HCEC 1CT (cell line): Measurements from ENCODE around the gene SCUBE2.
A peak's percentile ranks its signal among the peaks of the same experiment; 100 is the strongest.
"Not testable (repeated sequence)": the region's sequence is repeated elsewhere in the genome, so short reads cannot be mapped to it uniquely, and the experiment has no call there.

Source experiments
- DNase-seq: peaks from one replicate; pipeline ENCODE4 v3.0.0-alpha.2; 2017

The SCUBE2 gene

GRCh38 chr11:9103542-9104276 lies 12.3 kb upstream of the SCUBE2 start:
- DNase-seq = no peak

DNA sequence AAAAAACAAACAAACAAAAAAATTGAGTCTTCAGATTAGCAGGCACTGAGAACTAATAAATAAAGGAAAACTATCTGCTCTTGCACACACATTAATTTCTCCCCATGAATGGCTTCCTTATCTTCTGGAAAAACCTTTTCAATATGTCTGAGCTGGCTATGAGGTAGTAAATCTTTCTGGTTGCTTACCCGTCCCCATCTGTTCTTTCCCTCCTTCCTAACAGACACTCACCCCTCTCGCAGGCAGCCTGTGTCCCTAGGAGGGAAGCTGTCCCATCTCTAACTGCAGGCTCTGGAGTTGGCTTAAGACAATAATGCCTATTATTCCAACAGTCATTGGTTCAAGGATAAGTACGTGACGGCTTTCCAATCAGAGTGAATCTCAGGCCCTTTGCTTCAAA lies 8.2 kb upstream of the SCUBE2 start:
- DNase-seq = no peak

DNA sequence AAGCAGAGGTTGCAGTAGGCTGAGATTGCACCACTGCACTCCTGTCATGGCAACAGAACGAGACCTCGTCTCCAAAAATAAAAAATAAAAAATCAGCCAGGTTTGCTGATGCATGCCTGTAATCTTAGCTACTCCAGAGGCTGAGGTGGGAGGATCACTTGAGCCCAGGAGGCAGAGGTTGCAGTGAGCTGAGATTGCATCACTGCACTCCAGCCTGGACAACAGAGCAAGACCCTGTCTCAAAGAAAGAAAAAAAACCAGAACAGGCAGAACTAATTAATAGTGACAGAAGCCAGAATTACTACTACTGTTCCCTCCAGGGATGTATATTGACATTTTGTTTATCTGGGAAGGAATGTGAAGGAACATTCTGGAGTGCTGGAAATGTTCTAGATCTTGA lies 7.1 kb upstream of the SCUBE2 start:
- not testable (repeated sequence) for DNase-seq

DNA sequence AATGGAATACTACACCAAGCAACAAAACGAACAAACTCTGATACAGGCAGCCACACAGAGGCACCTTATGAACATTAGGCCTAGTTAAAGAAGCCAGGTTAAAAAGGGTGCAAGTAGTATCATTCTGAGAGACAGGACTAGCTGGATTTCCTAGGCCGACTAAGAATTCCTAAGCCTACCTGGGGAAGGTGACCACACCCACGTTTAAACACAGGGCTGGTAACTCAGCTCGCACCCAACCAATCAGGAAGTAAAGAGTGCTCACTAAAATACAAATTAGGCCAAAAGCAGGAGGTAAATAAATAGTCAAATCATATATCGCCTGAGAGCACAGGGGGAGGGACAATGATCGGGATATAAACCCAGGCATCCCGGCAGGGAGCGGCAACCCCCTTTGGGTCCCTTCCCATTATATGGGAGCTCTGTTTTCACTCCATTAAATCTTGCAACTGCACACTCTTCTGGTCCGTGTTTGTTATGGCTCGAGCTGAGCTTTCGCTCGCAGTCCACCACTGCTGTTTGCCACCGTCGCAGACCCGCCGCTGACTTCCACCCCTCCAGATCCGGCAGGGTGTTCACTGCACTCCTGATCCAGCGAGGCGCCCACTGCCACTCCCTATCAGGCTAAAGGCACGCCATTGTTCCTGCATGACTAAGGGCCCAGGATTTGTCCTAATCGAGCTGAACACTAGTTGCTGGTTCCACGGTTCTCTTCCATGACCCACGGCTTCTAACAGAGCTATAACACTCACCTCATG lies 6.0 kb upstream of the SCUBE2 start:
- not testable (repeated sequence) for DNase-seq

DNA sequence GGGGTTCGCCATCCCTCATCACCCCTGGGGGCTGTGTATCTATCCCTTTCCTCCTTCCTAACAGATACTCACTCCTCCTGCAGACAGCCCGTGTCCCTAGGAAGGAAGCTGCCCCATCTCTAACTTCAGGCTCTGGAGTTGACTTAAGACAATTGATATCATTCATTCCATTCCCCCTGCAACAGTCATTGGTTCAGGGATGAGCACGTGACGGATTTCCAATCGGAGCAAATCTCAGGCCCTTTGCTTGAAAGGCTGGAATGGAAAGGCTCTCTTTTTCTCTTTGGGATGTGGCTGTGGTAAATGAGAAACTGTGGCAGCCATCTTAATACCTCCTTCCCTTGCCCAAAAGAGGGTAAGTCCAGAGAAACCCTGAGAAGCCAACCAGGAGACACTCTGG lies 5.0 kb upstream of the SCUBE2 start:
- DNase-seq = no peak

- DNase-seq = no peak
Observed at GRCh38 chr11:9095421-9095820, 4.0 kb upstream of the SCUBE2 start.

- no peak for DNase-seq
Observed at GRCh38 chr11:9094420-9094819, 3.0 kb upstream of the SCUBE2 start.

DNA sequence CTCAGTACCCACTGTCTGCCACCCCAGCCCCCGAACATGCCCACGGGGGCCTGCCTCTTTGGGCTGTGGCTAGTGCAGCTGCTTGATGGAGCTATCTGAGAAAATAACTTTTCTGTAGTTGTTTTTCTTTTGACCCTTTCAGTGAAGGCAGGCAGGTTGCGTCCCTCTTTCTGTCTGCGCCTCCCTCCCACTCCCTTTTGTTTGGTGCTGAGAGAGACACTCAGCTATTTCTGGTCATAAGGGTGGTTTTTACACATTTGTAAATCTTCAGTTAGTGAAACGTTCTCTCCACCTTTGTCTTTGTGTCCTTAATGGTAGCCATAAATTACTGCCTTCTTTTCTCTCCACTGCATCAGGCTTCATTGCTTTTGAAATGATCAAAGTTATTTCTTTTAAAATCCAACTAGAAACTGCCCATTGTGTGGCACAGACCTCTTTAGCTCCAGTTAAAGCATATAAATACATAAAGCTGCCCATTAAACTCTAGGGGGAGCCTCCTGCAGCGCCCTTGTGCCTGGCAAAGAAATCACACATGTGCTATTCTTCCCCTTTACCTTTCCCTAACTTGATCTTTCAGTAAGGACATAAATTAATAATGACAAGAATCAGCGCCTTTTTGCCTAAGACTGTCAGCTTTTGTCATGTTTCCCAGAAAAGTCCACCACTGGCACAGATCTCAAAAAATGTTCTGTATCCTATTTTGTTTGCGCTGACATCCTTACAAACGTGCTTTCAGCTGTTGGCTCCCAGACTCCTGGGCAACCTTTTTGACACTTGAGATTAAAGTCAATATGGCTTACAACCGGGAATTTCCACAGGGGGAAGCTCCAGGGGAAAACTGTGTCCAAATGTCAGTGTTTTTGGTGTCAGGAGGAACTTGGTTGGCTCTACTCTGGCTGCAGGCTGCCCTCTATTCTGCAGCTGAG lies 1.7 kb upstream of the SCUBE2 start:
- DNase-seq = peak; percentile 15

GRCh38 chr11:9092072-9092471 lies 673 bp upstream of the SCUBE2 start:
- DNase-seq = no peak

DNA sequence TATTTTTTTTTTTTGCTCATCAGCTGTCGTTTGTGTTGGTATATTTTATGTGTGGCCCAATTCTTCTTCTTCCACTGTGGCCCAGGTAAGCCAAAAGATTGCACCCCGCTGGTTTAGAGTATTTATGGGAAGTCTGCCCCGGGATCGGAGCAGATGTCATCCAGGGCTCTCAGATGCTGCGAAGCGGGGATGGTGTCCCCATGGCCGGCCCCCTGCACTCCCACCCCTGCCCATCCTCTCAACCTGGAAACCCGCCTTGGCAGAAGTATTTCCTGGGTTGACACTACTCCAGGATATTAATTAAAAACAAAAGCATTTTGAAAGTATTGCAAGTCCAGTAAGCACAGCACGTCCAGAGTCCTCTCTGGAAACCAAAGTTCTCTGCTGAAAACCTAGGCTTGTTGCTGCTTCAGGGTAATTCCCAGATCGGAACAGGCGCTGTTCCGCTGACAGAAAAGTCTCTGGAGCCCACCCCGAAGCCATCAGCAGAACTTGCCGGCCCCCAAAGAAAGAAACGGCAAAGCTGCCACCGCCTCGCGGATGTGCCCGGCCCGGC lies 833 bp downstream of the SCUBE2 start:
- no peak for DNase-seq

GRCh38 chr11:9089636-9090035 lies 1.8 kb downstream of the SCUBE2 start:
- no peak for DNase-seq

GRCh38 chr11:9089061-9089460 lies 2.3 kb downstream of the SCUBE2 start:
- DNase-seq = no peak

GRCh38 chr11:9082575-9082974 lies 8.8 kb downstream of the SCUBE2 start:
- DNase-seq = no peak

DNA sequence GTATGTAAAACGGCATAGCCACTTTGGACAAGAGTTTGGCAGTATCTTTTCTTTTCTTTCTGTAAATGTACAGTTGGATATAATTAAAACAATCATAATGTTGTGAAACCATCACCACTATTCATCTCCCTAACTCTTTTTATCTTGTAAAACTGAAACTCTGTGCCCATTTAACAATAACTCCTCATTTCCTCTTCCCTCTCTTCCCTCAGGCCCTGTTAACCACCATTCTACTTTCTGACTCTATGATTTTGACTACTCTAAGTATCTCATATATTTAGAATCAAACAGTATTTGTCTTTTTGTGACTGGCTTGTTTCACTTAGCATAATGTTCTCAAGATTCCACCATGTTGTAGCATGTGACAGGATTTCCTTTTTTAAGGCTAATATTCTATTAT lies 10.2 kb downstream of the SCUBE2 start:
- DNase-seq = no peak

DNA sequence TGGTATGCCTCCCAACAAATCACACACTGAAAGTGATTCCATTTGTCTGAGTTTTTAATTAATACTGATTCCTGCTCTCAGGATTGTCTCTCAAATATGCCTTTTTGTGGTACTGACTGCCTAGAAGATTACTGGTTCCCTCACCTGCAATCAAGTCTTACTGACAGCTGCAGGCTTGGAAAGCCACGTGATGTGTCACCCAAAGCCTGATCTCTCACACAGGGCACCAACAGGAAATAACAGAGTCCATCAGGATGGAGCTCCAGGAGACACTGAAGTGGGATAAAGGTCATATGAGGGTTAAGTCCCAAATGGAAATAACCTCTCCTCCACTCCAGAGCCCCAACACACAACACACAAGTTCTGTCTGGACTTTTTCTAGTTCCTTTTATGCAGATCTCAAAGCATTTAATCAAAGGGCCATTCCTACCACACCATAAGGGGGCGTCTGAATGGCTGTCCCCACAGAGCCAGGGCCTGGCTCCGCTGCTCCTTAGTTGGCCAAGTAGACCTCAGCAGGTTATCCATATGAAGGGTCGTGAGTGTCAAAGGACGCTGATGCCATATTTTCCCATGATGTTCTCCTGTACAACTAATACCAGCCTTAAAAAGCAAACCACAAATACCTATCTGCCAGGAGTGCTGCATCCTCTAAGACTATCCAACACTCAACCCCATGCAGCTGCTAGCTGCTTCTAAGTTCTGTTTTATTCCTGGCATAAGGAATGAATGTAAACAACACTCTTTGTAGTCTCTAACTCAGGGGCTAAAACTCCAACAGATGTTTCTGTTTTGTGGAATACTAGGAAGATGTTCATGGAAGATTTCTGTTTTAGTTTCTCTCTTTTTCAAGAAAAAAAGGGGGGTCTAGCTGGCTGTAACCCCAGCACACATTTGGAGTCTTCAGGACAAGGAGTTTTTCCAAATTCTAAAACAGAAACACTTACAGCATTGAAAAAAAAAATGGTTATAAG lies 13.0 kb downstream of the SCUBE2 start:
- DNase-seq = no peak

DNA sequence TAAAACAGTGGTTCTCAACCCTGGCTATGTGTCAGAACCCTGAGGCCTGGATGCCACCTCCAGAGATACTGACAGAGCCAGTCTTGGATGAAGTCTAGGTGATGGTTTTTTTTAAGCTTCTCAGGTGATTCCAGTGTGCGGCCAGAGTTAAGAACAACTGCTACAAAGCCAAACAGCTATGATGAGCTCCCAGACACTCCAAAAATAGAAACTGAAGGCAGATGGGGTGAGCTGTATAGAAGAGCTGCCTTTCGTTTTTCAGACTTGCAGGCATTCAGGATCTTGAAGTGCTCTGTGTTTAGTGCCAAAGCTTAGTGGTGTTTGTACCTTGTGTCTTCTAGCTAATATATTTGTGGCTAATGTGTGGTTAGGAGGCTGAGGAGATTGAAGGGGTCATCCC lies 14.2 kb downstream of the SCUBE2 start:
- no peak for DNase-seq

- no peak for DNase-seq
Observed at GRCh38 chr11:9076661-9077060, 14.7 kb downstream of the SCUBE2 start.

- DNase-seq = no peak
Observed at GRCh38 chr11:9076046-9076445, 15.4 kb downstream of the SCUBE2 start.

DNA sequence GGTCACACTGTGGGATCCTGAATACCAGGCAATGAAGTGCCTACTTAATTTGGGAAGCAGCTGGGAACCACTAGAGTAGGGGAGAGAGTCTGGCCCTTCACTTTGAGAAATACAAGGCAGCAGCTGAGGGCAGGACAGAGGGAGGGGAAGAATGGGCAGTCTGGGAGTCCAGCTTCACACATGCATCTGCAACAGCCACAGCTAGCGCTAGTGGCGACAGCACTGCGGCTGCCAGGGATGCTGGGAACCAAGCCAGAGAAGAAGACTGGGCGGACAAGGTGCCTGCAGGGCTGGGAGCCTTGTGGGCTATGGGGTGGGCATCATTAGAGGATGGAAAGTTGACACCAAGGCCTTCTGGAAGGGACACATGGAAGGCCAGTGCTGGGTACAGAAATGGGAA lies 15.8 kb downstream of the SCUBE2 start:
- DNase-seq = no peak

DNA sequence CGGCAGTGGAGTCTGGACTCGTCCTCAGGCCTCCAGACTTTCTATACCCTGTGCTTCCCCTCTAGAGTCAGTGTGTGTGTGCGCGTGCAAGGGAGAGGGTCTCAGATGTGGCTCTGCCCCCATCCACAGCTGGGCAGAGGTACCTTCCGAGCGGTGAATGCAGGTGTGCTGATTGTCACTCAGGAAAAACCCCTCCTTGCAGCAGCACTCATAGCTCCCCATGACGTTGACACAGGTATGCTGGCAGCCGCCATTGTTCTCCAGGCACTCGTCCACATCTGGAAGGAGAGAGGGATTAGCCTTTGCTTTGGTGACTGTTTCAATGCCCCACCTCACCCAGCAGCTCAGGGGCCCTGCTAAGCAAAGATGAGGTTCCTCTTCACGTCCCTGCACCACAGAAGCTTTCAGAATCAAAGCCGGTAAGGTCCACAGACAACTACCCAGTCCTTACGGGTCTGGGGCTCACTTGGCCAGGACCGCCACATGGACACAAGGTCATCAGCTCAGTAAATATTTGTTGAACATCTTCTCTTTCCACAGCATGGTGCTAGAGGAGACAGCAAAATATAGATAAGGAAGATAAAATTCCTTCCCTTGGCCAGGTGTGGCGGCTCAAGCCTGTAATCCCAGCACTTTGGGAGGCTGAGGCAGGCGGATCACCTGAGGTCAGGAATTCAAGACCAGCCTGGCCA lies 16.9 kb downstream of the SCUBE2 start:
- DNase-seq = no peak
